Activated CD4-positive, alpha-beta T cell treated with anti-CD3 and anti-CD28 coated beads, Interleukin-2, amount 50 U/mL, for 24 hours (primary cell): Measurements from ENCODE around the gene VSIG2.

Source experiments
- DNase-seq, 2 donors: peaks; one replicate each; pipeline ENCODE4 v3.0.0-alpha.2; 2020; ENCODE audit warnings: low read depth in 1 of 2, low spot score in 1 of 2

VSIG2 gene

DNA sequence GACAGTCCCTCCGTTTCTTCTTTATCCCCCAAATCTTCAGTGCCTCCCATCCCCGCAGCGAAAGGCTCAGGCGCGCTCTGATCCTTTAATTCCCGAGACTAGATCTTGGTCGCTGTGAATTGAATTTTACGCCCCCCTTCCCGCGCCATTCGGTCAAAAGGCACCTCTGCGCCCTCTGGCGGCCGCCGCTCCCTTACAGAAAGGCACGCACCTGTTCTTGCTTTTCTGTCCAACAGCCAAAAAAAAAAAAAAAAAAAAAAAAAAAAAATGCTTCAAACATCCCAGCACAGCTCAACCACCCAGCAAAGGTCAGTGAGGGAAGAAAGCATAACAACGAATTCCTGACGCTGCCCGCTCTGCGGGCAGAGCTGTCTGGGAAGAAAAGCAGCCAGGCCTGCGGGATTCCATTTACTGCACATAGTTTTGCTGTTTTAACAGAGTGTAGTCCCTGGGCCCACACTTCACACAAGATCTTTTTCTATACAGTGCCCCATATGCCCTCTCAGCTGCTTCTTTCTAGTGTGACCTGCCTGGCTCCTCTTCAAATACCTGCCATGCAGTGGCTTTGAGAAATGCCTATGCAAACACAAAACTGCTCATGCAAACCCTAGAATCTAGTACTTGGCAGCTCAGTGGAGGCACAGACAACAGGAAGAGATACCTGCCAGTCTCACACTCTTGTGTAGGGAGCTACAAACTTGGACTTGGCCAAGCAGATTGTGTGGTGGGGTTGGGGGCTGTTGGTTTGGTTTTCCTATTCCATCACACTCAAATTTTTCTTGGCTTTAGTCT, 11.3 kb upstream of the VSIG2 start:
- peak; percentile 76 to 79 for DNase-seq

GRCh38 chr11:124762624-124763155, 10.6 kb upstream of the VSIG2 start:
- DNase-seq = no peak

DNA sequence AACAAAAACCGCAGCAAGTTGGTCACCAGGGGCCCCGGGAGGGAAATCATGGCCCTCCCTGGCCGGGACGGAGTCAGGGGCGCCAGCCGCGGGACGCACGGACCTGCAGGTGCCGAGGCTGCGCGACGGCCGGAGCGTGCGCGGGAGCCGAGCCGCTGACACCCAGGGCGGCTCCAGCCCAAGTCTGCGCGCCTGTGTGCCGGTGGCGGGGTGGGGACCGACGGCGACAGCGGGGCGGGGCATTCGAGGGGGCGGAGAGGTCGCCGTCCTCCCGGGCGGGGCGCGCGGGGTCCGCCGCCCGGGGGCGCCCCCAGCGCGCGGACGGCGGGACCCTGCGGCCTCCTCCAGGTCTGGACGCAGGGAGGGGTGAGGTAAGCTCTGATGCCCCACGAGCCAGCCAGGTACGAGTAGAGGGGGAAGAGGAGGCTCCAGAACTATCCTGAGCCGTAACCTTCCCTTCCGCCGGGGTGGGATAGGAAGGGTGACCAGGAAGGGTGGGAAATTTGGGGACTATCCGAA, 10.1 kb upstream of the VSIG2 start, which contains the start of gene ESAM:
Gene ESAM, minus strand, starts transcription at position 186 of the 519 bp plus-strand sequence. Its CDS starts 136 bp downstream, at position 50.
- DNase-seq = no peak

DNA sequence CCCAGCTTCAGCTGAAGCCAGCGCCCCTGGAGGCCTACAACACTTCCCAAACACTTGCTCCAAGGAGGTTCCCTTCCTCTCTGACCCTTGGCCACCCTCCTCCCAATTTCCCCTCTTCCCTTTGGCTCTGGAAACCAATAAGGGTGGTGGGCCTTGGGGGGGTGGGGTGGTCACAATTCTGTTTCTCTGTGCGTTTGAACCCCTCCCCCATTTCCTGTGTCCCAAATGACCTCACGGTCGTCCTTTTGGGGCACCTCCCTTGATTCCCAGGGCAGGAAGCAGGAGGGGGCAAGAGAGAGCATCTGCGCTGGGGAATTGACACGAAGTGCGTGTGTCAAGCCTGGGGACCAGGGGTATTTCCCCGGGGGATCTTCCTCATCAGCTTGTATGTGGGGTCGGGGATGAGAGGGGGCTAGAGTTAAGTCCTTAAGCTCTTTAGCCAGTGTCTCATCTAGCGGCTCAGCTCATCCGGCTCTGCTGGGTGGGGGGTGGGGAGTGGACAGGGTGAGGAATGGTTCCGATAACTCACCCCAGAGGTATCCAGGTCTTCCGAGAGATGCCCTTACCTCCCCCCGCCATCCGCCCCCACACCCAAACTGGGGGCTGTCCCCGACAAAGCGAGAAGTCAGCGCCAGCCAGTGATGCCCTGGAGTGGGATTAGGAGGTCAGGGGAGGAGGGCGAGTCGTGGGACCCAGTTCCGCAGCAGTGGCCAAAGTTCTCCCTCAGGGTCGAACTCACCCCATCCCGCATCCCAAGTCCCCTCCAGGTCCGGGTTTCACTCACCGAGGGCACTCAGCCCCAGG, 9.4 kb upstream of the VSIG2 start:
- DNase-seq = no peak

DNA sequence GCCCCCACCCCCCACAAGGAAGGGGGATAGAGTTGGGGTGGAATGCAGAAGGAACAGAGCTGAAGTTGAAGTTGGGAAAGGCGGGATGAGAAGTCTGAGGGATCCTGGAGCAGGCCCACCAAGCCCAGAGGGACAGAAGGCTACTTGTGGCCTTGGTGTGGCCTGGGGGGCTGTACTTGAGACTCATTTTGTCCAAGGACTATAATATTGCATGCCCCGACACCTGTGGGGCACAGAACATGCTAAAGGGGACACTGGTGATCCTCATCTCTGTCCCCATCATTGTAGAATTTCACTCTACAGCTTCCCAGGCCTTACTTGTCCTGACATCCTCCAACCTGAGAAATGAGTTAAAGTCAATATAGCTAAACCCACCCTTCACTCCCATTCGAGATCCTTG, 8.8 kb upstream of the VSIG2 start:
- DNase-seq = no peak

DNA sequence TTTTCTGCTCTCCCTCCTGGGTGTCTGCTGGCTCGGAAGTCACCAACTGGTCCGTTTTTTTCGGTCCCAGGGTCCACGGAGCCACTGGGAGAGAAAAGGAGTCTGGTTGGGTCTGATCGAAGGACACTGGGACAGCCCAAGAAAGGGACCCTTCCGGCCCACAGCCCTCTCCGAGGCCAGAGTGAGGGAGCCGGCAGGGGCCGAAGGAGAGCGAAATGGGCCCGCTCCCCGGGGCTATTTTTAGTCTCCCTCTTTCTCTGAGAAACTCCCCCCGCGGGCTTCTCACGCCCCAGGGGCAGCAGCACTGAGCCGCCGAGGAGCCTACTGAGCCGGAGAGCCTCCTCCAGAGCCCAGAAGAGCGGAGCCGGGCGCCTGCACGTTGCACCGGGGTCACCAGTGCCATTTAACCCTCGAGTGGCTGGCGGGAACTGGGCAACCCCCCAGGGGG, 8.2 kb upstream of the VSIG2 start:
- DNase-seq = no peak

DNA sequence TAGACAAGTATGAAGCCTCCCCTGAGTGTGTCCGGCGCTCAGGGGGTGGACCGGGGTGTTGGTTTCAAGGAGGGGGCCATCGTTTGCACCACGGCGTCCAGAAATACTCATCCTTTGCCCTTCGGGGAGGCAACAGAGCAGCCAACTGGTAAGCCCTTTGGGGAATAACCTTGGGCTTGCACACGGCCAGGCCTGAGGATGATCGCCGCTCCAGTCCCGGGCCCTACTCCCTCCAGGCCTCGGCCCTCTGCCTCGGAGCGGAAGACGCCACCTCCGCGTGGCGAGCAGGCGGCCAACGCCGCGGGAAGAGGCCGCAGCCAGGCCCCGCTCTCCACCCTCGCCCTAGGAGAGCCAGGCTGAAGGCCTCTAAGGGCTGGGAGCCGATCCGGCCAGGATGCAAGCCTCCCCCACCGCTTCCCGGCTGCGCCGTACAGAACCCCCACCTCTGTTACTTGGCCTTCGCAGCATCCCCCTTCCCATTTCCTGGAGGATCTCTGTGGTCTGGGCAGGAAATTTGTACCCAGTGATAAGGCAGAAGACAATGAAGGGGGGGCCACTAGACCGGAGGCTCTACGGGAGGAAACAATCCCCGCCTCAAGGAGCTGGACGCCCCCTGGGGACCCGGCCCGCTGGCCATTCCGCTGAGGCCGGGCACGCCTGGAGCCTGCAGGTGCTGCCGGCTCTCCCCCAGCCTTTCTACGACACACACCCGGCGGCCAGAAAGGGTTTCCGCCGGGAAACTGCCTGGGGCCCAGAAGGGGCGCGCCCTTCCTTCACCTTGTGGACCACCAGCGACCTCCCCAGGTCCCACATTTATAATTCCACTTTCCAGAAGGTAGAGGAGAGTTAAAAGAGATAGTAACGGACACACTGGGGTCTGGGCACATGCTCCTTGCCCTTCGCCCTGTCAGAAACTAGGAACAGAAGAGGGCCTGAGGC, 7.5 kb upstream of the VSIG2 start:
- no peak for DNase-seq

DNA sequence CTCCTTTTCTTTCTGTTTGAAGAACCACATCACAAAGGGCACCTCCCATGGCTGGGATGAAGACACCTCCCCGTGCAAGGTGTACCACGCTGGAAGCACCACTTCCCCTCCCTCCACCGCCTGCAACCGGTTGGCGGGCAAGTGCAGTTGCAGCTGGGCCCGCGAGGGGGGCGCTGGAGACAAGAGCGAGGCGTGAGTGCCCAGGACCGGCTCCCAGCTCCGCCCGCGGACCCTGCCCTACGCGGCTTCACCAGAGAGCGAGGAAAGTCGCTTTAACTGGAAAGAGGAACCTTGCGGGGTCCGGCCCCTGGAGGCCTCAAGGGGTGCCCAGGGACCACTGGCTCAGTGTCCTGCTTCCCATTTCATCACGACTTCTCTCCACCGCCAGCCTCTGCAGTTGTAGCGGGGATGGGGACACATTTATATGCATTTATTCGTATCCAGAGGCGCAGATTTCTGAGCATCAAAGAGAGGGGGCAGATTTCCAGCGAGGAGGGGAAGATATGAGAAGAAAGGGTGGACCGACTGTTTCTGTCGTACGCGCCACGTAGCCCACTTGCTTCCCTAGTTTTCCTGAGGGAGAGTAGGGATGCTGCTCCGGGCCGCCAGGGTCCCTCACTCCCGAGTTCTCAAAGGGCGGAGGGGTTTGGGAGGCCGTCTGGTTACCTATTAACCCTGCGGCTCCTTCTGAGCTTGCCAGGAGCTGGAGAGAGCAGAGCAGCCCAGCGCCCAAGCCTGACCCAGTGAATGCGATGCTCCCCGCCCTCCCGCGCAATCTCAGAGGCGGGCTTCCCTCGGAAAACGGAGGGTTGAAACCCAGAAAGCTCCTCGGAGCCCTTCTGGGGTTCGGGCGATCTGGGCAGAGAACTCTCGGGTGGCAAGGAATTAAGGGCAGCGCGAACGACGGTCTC, 6.6 kb upstream of the VSIG2 start:
- DNase-seq = peak in 1 of 2 donors; percentile 39

DNA sequence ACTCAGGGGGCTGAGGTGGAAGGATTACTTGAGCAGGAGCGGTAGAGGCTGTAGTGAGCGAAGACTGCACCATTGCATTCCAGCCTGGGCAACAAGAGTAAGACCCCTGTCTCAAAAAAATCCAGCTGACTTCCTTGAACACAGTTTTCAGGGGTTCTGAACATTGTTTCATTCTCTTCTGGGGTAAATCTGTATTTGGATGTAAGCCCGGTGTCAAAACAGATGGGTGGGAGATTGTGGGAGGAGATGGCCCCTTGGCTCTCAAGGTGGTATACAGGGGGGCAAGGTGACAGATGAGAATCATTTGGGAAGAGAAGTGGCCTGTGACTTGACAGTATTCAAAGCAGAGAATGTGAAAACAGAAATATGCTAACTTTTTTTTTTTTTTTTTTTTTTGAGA, 5.3 kb upstream of the VSIG2 start:
- DNase-seq = no peak

- DNase-seq = no peak
Measured at GRCh38 chr11:124756753-124757227, 4.7 kb upstream of the VSIG2 start.

- no peak for DNase-seq
Measured at GRCh38 chr11:124756033-124756752, 4.1 kb upstream of the VSIG2 start.

- DNase-seq = no peak
Measured at GRCh38 chr11:124754710-124755109, 2.7 kb upstream of the VSIG2 start.

DNA sequence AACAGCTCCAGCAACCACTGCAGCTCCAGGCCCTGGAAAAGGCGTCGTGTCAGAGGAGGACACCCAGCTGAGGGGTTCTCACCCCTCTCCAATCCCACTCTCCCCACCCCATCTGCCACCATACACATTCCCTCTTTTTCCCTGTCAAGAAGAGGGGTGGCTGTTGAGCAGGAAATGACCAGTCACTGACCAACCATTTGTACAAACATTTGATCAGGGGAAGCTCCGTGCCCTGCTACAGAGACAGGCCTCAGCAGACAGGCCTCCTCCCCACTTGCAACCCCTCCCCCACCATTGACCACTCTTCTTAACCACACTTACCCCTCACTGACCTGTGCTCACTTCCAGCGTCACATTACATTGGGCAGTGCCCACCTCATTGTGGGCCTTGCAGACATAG, 2.3 kb upstream of the VSIG2 start:
- no peak for DNase-seq

DNA sequence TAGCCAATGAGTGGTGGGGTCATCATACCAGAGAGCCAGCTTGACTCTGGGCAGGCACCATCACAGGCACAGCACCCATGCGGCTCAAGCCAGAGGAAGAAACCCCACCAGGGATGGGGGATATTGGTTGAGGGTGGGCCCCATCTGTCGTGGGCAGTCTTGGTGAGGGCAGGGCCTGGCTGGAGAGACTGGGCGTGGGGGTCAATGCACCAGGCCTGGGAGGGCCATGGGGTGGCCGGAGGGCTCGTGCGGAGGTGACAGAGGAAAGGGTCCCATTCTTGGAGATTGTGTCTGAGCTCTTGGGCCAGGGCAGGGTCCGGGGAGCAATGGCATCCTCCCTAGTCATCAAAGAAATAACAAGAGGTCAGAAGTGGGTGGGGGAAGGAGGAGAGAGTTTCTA, 1.6 kb upstream of the VSIG2 start:
- DNase-seq = no peak

DNA sequence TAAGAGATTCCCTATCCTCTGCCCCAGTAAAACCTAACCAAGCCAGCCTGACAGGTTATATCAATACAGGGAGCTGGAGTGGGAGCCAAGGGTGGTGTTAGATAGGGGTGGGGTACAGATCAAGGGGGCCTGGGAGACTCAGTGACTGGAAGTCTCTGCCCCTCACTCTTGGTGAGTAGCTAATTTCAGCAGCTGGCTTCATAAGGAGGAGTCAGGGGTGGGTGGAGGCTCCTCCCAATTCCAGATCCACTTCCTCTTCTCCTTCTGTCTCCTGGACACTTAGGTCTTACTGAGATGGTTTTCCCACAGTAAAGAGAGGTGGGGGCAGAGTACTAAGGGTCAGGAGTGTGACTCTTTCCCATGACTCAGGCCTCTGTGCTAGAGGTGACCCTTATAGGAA, 1.1 kb upstream of the VSIG2 start:
- no peak for DNase-seq

- DNase-seq = no peak
Measured at GRCh38 chr11:124752471-124753102, 532 bp upstream of the VSIG2 start.

DNA sequence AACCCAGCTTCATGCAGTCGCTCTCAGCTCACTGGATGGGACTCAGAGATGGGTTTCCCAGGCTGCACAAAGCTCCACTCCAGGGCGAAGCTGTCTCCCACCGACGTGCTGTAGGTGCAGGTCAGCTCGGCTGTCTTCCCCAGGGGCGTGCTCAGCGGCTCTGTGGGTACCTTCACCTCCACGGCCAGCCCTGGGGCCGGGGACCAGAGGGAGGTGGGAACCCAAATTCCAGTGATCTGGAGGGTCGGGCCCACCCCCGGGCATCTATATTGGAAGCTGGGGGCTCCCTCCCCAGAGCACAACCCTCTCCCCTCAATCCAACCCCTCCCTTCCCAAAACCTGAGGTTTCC, 689 bp downstream of the VSIG2 start:
- no peak for DNase-seq

DNA sequence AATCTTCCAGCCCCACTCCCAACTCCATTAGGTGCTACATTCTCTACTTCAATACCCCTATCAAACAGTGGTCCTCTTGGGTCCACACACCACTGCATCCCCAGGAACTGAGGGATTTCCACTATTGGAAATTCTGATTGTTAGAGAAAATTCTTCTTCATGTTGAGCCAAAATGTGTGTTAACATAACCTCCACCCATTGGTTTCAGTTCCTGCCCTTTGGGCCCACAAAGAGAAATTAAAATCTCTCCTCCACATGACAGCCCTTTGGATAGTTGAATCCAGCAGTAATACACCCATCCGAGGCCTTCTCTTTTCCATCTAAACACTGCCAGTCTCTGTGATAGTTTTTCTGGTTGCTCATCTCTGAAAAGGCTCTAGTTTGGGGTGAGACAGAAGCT, 2.1 kb downstream of the VSIG2 start:
- no peak for DNase-seq
